ENCODE data around the gene SARDH.

SARDH gene, protein sequence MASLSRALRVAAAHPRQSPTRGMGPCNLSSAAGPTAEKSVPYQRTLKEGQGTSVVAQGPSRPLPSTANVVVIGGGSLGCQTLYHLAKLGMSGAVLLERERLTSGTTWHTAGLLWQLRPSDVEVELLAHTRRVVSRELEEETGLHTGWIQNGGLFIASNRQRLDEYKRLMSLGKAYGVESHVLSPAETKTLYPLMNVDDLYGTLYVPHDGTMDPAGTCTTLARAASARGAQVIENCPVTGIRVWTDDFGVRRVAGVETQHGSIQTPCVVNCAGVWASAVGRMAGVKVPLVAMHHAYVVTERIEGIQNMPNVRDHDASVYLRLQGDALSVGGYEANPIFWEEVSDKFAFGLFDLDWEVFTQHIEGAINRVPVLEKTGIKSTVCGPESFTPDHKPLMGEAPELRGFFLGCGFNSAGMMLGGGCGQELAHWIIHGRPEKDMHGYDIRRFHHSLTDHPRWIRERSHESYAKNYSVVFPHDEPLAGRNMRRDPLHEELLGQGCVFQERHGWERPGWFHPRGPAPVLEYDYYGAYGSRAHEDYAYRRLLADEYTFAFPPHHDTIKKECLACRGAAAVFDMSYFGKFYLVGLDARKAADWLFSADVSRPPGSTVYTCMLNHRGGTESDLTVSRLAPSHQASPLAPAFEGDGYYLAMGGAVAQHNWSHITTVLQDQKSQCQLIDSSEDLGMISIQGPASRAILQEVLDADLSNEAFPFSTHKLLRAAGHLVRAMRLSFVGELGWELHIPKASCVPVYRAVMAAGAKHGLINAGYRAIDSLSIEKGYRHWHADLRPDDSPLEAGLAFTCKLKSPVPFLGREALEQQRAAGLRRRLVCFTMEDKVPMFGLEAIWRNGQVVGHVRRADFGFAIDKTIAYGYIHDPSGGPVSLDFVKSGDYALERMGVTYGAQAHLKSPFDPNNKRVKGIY

DNA sequence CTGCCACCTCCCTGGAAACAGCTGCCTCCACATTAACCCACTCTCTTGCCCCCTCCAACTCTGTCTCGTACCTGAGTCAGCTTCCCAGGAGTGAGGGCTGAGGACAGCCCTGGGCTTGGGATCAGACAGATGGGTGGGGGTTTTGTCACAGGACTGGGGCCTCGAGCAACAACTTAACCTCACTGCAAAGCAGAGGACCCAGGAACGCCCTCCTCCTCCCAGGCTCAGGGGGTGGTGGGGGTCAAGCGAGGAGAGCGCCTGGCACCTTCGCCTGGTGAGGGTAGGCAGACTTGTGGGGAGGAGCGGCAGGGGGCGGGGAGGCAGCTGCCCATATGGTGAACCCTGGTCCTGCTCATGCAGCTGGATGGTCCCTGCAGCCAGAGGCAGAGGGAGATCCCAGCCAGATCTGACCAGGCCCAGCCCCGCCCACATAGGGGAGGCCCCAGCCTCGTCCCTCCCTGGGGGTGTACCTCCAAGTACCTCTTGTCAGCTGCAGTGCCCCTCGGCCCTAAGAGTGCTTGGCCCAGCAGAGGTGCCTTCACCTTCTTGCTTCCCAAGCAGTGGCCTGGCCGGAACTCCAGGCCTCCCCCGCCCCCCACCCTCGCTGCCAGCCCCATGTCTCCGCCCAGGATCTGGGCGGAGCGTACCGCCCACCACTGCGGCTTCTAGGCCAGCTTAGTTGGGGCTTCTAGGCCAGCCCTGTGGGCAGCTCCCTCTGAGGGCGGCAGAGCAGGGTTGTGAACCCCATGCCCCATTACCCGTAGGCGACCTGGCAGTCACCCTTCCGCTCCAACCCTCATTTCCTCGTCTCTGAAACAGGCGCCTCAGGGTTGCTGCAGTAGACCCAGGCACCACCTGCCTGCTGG lies at the start of gene SARDH:
TSS of gene SARDH (minus strand) at position 579 of the 866 bp plus-strand sequence. CDS start 4,179 bp downstream, outside the sequence.
- peak; percentile 6 to 7 for DNase-seq (ENCODE audit: low read depth in 2 of 2, low spot score in 1 of 2)

DNA sequence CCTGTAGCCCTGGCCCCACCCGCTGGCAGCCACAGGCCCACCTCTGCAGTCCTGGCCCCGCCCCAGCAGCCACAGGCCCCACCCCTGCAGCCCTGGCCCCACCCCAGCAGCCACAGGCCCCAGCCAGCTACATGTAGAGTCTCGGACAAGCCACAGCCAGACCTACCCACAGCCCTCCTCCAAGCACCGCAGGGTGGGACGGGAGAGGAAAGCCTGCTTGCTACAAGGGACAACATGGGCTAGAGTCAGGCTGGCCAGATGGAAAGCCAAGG lies 49.5 kb upstream of the SARDH start:
- DNase-seq (ENCODE audit: low read depth in 2 of 2, low spot score in 1 of 2) = no peak

DNA sequence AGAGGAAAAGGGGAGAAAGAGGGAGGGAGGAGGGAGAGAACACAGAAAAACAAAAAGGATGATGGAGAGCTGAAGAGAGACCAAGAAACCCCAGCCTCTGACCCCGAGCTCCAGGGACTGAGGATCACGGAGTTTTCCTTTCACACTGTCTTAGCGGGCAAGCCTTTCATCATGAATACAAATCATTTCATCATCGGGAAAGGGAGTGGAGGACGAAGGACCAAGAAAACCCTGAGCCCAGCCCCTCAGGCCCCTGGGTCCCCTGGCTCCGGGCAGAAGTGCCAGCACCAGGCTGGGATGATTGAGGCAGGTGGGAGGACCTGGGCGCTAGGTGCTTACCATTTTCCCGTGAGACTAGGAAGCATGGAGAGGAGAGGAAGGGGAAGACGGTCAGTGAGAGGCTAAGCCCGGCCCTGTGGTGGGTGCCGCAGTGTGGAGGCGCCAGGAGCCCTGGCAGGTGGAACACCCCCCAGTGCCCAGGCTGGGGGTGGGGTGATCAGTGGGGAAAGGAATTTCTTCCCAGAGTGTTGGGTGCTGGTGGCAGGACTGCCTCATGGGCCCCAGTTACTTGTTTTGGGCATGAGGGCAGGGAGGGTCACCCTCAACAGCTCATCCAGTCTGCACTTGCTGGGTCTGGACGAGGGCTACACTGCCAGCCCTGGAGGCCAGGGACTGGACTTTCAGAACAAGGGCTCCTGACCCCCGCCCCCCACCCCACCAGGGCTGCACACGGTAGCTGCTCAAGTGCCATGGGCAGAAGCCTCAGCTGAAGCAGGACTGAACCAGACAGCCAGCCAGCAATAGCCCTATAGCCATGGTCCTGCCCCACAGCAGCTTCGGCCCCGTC lies 49.0 kb upstream of the SARDH start:
- no peak for DNase-seq (ENCODE audit: low read depth in 2 of 2, low spot score in 1 of 2)

DNA sequence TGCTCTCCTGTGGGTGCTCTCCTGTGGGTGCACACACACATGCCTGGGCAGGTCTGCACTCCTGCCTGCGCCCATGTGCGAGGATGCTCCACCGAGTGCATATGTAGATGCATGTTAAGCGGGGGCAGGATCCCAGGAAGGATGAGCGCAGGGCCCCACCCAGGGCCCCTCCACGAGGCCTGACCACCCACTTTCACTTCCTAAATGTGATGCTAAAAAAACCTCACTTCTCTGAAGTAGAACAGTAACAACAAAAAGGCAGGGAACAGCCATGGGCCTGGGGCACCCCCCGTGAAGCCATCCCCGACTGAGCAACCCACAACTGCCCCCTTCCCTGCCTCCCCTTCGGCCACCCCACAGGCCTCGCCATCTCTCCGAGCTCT lies 48.2 kb upstream of the SARDH start:
- no peak for DNase-seq (ENCODE audit: low read depth in 2 of 2, low spot score in 1 of 2)

DNA sequence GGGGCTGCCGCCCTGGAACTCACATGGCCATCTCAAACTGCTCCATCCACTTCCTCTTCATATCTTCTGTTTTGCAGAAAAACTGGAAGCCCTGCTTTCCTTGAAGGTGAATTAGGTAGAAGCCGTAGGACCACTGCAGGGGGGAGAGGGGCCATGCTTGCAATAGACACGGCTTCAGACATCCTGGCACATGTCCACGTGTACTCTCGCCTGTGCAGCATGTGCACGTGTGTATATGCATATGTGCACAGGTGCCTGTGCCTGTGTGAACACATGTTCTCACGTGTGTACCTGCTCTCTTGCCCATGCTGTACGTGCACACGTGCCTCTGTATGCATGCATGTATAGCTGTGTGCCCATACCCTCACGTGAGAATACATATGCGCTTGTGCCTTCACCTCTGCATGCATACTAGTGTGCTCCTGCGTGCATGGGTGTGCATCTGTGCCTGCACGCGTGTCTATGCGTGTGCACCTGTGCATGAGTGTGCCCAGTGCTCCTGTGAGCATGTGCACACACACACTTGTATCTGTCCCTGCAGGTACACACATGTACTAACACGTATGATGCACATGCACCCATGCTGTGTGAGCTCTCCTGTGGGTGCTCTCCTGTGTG lies 47.7 kb upstream of the SARDH start:
- no peak for DNase-seq (ENCODE audit: low read depth in 2 of 2, low spot score in 1 of 2)

DNA sequence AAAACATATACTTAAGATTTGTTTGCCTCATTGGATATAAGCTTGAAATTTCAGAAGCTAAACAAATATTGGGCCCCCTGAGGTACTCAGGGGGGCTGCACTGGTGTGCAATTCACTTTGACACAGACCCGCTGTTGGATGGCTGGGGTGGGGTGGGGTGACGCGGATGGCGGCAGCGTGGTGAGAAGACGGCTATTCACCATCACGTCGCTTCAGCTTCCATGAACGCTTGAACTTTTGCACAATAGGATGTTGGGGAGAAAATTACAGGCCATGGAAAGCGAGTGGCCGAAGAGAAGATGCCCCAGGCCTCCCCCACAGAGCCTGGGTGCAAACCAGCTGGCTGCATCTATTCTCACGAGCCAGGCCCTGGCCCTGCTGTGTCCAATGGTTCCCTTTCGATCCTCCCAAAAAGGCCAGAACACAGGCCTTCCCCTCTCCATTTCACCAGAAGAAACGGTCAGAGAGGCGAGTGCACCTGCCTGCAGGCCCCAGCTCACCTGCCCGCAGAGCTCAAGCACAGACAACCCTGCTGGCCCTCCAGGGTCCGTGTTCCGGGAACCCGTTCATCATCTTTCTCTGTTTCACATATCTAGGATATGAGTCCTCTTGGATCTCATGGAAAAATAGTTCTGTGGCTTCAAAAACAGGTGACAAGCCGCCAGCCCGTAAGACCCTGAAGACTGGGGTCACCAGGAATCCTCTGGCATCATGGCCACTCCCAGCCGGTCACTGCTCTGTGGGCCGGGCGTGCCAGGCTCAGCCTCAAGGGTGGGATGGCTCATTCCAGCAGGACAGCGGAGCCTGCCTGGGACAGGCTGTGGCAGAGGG lies 46.8 kb upstream of the SARDH start:
- no peak for DNase-seq (ENCODE audit: low read depth in 2 of 2, low spot score in 1 of 2)

DNA sequence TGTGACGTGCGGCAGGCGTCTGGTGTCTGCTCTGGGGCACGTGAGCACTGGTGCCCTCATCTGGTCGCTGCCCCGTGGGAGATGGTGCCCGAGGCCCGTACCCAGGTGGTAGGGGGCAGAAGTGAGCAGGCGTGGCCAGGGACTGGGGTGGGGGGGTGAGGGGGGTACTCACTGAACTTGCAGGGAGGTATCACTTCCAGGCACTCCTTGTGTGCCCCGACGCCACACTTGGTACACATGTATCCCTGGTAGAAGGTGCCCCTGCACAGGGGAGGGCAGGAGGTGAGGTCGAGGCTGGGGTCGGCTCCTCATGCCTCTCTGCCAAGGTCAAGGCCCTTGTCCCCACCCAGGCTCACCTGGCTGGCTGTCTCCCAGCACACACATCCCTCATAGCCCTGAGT lies 45.2 kb upstream of the SARDH start:
- no peak for DNase-seq (ENCODE audit: low read depth in 2 of 2, low spot score in 1 of 2)

DNA sequence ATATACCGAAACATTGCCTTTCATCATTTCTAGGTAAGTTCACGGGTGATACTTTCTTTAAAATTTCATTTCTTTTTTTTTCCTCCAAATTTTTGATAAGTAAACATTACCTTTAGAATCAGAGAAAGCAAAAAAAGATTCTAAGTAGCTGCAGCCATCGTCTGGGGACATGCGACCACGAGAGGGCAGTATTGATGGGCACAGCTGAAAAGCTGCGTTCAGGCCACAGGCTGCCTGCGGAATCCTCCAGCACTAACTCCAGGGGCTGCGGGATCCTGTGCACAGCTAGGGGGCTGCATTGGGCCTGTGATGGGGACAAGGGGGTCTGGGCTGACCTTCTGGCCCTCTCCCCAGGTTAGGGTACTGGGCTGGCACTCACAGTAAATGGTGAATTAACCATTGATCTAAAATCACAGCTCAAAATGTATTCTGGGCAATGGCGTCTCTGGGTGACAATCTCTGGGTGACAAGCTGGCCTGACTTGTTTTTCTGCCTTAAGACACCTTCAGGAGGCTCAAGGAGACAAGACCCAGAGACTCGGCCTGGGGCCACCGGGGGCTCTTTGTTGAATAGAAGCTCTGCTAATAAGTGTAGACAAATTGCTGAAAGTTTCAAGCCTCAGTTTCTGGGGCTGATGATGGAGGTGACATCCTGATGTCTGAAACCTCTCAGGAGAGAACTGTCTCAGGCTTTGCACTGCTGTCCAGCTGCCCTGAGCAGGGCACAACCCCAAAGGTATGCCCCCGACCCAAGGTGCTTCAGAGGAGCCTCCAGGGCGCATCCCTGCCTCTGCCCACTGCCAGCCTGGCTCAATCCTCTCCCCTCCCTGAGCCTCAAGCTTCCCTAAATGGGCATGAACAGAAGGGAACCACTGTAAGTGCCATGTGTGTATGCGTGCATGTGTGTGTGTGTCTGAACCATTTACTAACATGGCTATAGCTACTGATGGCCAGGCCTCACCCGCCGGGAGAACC lies 44.3 kb upstream of the SARDH start:
- DNase-seq (ENCODE audit: low read depth in 2 of 2, low spot score in 1 of 2) = peak; percentile 20 to 44

DNA sequence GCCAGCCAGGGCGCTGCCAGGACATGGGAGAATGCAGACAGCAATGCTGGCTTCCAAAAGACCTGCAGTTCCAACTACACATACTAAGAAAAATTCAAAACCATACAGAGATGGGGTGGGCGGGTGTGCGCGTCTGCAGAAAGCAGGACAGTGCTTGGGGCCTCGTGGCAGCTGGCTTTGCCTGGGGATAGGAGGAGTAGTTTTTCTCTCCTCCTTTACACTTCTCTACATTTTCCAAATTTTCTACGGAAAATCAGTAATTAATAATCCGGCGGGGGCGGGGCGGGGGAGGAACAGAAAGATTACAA lies 43.6 kb upstream of the SARDH start:
- no peak for DNase-seq (ENCODE audit: low read depth in 2 of 2, low spot score in 1 of 2)

DNA sequence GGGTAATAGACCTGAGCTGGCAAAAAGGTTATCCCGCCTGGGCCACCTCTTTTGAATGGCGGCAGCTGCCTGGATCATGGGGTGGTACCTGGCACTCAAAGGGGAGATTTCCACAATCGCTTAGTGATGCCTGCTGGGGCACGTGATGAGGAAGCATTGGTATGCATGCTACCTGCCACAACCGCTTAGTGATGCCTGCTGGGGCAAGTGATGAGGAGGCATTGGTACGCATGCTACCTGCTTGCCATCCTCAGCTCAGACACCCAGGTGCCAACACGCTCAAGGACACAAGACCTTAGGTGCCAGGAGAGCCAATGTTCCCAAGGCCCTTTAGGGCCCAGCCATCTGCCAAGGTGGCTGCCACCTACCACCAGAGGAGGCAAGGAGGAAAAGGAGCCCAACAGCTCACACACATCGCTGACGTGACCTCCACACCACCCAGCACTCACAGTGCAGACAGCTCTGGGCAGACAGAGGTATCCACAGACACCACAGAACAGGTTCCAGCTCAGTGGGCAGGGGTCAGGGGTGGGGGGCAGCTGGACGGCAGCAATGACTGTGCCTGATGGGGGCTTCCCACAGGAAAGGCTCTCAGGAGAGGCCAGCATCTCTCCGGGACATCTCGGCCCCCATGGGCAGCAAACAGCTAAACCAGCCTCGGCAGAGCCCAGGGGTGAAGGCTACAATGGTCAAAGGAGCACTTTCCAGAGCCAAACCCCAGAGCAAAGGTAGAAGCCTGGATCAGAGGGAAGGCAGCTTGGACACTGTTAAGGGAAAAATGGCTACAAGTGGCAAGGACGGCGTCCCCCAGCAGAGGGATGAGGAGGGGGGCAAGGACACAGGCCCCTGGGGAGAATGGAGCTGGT lies 43.0 kb upstream of the SARDH start:
- DNase-seq (ENCODE audit: low read depth in 2 of 2, low spot score in 1 of 2) = no peak

DNA sequence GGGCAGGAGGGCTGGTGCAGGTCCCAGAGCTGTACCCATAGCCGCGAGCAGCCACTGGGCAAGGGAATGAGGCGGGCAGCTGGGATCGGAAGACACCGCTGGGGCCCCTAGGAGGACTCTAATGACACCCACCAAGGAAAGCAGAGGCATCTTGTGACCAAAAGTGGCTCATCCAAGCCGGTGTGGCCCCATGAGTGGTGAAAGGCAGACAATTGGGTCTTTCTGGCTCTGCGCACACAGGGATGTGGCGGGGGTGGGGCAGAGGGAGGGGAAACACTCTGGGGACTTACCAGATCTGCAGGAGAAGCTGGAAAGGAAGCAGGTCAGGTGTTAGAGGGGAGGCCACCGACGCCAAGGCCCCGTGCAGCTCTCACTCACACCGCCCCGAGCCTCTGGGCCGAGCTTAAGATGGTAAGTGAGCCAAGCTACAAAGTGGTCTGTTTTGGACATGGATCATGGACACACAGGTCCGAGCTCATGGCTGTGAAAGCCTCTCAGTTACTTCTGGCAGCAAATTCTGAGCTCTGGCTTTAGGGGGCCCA lies 42.3 kb upstream of the SARDH start:
- DNase-seq (ENCODE audit: low read depth in 2 of 2, low spot score in 1 of 2) = no peak

DNA sequence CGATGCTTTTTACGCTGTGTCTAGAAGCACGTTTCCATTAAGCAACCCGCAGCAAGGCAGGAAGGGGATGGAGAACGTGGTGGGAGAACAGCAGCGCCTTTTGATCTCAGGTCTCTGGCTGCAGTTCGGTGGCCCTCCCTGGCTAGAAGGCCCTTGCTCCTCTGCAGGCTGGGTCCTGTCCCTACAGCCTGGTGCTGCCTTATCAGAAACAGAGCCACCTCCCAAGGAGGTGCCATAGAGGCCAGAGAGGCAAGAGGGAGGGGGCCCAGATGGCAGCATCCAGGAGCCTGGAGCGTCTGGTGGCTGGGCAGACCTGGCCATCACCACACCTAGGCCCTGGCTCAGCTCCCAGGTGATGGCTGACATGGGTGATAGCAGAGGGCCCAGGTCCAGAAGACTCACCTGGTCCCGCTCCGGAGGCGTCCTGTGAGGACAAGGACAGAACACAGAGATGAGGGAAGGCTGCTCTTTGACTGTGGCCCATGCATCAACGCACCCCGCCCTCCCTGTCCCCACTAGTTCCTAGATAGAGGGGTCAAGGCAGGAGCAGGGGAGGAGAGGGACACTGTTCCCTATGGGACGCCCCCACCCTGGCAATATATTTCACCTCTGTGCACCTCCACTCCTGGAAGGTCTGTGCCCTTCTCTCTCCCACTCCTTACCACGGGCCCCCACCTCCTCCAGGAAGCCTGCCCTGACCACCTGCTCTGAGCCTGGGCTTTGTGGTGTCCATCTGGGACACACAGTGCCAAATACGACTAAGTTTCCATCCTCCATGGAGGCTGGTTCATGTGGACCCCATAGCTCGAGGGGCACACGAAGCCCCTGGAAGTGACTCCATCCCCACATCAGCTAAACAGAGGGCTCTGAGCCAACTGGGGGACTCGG lies 41.6 kb upstream of the SARDH start:
- no peak for DNase-seq (ENCODE audit: low read depth in 2 of 2, low spot score in 1 of 2)

DNA sequence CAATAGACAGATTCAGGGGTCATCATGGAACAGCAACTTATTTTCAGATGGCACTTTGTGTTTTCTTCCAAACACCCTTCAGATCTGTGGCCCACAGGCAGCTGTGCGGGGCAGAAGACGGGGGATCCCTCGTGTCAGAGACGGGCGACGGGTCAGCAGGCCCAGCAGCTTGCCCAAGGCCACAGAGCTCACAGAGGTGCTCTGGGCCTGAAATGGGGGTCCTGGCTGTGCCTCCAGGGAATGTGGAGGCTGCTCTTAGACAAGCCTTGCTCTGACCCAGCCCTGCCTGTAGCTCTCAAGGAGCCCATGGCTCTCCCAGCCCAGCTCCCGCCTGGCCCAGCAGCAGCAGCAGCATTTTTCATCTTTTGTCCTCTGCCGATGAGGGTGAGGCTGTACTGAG lies 40.9 kb upstream of the SARDH start:
- DNase-seq (ENCODE audit: low read depth in 2 of 2, low spot score in 1 of 2) = no peak

DNA sequence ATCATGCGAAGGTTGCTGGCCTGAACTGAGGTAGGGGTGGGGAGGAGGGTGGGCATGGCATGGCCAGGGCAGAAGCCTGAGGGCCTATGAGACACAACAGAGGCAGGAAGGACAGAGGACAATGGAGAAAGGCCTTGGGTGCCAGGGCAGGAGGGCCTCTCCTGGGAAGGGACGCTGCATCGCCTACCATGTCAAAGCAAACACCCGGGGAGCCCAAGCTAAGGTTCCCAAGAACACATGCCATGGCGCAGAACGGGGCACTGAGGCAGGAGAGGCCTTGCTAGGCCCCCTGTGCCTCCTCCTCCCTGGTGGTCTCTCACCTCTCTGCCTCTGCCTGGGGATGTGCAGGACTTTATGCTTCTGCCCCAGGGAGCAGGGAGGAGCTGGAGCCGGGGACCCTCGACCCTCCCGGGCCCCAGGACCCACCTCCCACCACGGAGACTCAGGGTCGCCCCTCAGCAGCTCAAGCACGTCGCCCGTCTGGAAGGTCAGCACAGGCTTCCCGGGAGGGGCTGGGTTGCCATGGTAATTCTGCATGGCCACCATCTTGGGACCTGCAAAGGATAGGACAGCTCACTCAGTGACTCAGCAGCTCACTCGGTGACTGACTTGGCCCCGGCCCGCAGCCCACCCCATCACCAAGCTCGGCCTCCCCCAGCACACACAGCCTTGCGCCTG lies 40.3 kb upstream of the SARDH start:
- DNase-seq (ENCODE audit: low read depth in 2 of 2, low spot score in 1 of 2) = no peak

DNA sequence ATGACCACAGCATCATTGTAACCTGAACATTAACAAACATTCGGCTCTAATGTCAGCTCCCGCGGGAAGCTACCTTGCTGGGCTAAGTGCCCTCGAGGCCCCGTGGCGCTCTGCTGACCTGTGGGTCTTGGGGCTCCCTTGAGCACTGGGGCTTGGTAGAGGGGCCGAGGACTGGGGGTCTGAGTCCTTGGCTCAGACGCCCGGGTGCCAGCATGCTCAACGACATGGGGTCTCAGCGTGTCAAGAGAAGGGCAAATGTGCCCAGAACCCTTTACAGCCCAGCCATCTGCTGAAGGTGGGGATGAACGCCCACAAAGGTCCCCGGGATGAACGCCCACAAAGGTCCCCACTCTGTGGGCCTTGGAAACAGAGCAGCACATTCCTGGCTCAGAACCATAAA lies 39.7 kb upstream of the SARDH start:
- no peak for DNase-seq (ENCODE audit: low read depth in 2 of 2, low spot score in 1 of 2)
